GOT3 (cell line): ENCODE measurements around the gene FRY.
"Not testable (repeated sequence)": the region's sequence is repeated elsewhere in the genome, so short reads cannot be mapped to it uniquely, and the experiment has no call there.

ENCODE experiments used
- DNase-seq: peaks from one replicate; lab custom pipeline; 2025; ENCODE audit warnings: mixed read lengths; lab: John Stamatoyannopoulos, UW

FRY gene

GRCh38 chr13:32041429-32041828, 9.9 kb downstream of the FRY start:
- no peak for DNase-seq

DNA sequence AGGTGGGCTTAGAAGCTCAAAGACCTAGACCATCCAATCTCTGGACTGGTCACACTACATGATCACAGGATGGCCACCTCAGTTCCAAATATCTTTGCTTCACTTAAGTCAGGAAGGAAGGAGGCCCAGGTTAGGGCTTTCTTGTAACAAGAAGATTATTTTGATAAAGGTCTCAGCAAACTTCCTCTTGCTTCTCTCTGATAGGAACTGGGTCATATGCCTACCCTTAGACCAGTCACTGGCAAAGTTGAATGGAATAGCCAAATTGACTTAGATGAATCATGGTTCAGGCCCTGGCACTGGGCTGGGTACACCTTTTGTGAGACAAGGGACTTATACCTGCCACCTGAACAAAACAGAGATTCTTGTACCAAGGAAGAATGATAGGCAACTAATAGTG, 11.0 kb downstream of the FRY start:
- no peak for DNase-seq

DNA sequence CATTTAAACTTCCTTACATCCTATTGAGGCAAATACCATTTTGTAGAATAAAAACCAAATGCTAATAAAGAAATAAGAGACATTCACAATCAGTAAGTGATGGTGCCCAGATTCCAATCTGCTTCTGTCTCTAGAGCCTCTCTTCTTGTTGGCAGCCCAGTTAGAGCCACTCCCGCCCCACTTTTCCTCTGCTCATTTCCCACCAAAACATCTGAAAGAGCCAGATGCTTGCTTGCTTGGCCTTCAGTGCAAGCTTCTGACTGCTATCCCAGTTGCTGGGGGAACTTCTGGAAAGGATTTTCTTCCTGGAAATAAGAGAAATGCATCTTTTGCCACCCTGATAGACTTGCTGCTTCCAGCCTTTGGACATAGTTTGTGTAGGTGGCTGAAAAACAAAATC, 12.9 kb downstream of the FRY start:
- DNase-seq = no peak

- no peak for DNase-seq
Observed at GRCh38 chr13:32045537-32045936, 14.0 kb downstream of the FRY start.

GRCh38 chr13:32045982-32046785, 14.6 kb downstream of the FRY start:
- no peak for DNase-seq

DNA sequence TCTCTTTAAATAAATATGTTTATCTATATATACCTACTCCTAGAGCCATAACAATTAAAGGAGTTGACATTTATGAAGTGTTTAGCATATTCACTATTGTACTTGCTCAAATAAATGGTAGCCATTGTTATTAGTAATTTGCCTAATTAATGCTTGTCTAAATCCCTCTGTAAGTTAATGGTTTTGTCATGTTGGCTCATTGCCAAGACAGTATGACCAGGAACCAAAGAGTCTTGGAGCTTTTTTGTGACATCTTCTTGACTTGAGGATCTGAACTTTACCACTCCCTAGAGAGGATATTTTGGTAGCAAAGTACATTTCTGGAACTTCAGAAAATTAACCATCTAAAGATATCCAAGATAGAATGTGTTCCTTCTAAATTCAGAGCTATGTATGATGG, 15.5 kb downstream of the FRY start:
- DNase-seq = no peak

DNA sequence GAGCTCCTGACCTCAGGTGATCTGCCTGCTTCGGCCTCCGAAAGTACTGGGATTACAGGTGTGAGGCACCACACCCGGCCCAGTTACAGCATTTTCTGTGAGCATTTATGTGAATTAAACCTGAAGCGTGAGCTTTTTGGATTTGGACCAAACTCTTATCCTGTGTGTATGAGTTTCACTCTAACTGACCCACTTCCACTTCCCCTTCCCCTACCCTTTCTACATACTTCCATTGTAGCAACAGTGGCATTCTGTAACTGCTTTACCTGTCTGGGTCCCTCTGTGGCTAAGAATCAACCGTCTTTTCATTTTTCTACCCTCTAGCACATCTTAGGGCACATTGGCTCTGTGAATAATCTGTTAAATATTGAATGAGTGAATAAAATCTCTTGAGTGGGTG, 16.2 kb downstream of the FRY start:
- DNase-seq = no peak

GRCh38 chr13:32048816-32049215, 17.2 kb downstream of the FRY start:
- no peak for DNase-seq

- DNase-seq = no peak
Observed at GRCh38 chr13:32051156-32051555, 19.6 kb downstream of the FRY start.

- no peak for DNase-seq
Observed at GRCh38 chr13:32056316-32056715, 24.7 kb downstream of the FRY start.

GRCh38 chr13:32057325-32057724, 25.8 kb downstream of the FRY start:
- DNase-seq = not testable (repeated sequence)

DNA sequence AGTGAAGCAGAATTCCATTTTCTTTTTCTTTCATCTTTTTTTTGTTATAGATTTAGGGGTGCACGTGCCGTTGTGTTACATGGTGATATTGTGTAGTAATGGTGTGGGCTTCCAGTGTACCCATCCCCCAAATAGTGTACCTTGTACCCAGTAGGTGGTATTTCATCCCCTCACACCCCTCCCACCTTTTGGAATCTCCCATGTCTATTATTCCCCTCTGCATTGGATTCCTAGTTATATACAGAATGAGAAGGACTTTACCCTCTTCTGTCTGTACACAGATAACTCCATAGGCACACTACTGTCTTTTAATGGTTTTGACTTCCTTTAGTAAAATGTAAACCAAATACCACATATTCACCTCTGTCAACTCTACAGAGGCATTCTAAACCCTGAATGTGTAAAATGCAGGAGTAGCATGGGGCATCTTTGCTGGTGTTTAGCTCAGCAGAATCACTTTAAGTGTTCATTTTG, 28.0 kb downstream of the FRY start:
- DNase-seq = no peak

DNA sequence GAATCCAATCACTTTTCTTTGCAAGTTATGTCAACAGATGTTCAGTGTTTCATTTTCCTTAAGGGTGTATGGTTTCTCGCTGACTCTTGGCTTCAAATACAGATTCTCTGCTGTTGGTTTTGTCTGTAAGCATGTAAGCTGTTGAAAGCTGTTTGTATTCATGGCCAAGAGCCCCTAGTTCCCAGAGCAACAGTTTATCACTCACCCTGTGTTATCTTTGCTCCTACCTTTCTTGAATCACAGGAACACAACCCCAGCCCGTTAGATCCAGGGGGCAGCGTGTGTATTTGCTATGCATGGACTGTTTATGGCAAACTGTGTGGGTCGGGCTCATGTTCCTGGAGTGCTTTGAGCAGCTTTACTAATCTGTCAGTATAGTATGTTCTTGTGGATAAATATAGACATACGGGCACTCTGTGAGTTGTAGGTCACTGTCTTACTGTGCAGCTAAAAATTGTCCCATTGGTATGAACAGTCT, 28.9 kb downstream of the FRY start:
- DNase-seq = no peak

DNA sequence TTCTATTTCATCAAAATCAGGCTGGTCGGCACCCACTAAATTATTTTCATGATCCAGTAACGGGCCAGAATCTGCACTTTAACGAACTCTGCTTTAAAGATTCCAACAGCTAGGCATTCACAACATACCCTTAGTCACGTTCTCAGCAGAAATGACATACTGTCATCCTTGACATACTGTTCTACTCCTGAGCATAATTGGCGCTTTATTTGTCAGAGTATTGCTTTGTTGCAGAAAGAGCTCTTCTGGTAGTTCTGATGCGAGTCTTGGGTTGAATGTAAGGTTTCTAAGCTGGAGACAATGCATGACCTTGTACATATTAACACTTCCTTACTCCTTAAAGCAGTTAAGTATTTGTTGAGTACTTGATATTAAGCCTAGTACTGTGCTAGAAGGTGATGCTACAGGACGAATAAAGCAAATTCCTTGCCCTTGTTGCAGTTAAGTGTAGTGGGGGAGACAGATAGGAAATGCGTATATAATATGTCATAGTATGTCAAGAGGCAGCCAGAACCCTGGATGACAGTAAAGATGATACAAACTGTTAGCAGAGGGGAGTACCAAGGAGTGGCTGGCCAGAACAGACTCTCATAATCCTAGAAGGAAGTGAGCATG, 32.2 kb downstream of the FRY start:
- no peak for DNase-seq

DNA sequence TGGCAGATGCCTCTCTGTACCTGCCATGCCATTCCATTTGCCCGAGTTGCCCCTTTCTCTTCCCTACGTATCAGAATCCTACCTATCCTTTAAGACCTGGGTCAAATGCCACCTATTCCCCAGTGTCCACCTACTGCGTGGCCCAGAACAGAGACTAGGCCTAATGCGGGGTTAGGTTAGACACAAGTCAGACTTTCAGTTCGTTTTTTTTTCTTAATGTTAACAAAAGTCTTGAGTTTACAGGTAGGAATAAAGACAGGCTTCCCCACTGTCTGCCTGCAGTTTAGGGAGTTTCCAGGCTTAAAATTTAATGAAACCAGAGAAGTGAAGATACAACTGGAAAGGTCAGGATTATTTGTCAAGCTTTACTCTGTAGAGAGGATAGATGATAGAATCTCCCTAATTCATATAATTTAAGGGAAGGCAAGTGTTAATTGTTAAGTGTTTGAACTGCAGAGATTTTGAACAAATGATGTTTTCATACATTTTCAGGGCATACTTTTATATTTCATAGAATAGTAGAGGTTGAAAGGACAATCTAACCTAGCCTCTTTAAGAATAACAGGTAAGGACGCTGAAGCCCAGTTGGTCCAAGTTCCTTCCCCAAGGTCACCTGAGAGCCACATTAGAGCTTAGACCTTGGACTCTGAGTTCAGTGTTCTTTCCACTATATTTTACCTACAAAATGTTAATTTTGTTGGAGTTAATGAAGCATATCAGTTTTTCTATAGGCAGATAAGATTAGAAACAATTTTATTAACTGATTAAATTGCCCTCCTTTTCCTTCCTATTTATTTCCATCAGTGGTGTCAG, 35.8 kb downstream of the FRY start:
- no peak for DNase-seq

DNA sequence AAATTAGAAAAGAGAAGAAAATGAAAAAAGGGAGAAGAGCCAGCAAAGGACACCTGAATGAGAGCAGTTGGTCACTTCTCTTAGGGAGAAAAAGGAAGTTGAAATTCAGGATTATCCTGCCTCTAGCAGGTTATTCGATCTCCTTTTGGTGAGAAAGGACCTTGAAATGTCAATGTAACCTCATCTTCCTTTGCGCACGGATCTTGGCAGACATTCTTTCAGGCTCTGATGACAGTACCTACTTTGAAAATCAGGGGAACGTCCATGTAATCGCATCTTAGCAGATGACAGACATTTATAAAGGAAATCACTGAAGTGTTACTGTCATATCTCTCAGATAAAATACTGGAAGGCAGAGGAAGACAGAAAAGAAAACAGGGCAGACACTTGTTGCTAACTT, 36.7 kb downstream of the FRY start:
- DNase-seq = no peak

- DNase-seq = no peak
Observed at GRCh38 chr13:32073180-32073864, 41.7 kb downstream of the FRY start.

DNA sequence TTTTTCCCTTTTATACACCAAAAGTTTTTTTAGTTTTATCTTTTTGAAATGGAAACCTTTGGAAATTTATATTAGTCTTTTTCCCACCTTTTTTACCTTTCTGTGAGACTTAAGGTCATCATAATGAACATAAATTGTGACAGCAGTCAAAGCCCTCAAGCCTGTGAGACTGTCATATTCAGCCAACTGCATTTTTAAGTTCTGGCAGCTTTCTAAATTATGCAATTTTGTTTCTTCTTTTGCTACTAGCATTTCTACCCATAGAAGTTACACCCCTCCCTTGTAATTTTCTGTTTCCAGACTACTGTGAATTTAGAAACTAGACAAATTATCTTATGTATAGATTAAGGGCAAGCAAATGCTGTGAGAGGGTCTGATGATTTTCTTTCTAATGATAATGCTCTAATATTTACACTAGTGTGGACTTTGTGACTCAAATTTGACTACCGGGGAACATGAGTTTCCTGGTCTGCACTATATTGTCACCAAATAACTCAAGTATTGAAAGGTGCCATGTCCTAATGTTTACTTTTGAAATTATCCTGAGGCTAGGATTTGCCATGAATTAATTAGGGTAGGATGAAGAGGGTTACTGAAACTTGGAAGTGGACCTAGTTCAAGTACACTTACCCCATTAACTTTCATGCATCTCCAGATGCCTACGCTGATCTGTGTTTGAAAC, 43.7 kb downstream of the FRY start:
- no peak for DNase-seq

DNA sequence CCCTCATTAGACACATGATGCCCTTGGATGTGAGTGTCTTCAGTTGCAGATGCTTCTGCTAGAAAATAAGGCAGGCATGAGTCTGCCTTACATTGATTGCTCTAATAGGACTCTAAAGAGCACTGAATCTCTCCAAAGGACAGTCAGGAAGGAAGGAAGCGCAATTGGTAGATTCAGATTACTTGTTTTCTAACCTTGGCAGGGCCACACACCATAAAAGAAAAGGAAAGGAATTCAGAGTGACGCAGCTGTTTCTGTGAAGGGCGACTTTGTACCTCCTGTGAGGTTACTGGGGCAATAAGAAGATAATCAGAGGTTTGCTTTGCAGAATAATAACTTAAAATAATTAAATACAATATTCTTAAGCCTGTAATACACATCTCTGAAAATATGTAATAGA, 48.0 kb downstream of the FRY start:
- DNase-seq = no peak

DNA sequence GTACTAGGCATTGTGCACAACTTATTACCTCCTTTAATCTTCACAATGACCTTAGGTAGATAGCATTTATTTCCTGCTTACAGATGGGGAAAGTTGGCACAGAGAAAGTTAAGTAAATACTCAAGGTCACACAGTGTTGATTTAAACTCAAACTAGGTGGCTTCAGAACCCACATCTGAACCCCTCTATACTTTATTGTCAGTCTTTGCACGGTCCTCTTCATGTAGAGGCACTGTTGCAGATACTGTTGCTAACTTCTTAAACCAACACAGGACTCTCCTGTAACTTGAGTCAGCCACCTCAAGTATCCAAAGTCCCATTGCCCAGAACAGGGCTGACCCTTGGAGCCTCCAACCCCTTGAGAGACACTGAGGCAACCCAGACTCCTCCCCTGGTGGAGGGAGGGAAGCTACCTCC, 48.8 kb downstream of the FRY start:
- DNase-seq = no peak

GRCh38 chr13:32081591-32081990, 50.0 kb downstream of the FRY start:
- DNase-seq = no peak
